GDM1 (cell line): ENCODE measurements around the gene ZC3H18.
"Not testable (repeated sequence)": the region's sequence is repeated elsewhere in the genome, so short reads cannot be mapped to it uniquely, and the experiment has no call there.

Experiments
- DNase-seq: peaks from one replicate; lab custom pipeline; 2025; lab: John Stamatoyannopoulos, UW

Gene ZC3H18

DNA sequence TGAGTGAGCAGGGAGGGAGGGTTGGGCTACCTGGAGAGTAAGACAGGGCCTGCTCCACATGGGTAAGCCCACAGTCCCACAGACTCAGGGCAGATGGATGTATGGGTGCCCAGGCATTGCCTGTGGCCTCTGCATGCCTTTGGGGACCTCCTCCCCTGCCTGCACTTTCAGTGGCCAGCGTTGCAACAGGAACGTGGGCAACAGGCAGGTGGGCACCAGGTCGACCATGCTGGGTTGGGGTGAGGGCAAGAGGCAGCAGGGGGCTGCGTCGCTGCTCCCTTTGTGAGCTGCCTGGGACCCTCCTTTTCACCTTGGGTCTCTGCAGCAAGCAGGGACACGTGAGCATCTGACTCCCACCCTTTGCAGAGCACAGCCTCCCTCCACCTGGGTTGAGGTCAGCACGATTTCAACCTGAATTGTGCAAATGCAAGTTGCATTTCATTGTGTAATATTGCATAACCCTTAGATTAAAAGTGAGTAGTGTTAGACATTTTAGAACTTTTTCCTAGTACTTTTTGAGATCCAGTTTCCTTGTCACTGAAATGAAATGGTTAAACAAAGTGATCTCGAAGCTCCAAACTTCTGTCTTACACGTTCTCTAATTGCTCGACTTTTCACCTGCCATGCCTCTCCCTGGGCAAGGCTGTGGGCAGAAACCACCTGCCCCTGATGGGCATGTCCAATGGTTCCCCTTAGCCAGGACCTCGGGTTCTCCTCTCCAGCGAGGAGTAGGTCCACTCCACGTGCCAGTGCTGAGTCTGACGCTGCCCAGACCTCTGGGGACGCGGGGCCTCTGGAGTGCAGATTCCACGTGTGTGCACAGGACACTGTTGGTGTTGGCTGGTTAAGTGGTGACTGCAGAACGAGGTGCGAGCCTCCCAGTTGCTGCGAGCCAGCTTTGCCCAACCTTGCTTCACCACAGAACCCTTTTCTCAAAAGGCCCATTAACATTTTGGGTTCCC, 35.3 kb downstream of the ZC3H18 start:
- DNase-seq, result no peak

DNA sequence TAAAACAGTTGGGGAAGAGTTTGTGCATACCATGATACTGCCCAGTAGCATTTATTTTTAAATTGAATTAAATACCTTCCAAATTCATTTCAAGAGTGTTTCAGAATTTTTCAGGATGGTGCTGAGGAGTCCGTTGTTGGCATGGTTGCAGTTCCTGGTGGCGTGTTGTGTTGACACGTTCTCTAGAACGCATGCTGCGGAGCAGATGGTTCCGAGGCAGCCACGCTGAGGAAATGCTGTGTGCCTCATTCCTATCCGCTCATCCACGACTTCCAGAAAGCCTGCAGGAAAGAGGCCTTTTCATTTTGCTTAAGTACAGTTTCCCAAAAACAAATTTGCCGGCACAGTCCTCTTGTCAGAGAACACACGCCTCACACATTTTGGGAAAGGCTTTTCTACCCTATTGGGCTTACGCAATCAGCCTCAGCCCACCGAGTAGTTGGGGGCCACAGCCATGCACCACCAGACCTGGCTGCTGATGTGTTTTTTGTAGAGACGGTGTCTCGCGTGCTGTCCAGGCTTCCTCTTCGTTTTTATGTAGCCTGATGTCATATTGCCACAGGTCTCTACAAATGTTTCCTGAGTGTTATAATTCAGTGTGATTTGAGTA, 36.0 kb downstream of the ZC3H18 start:
- DNase-seq, result no peak

DNA sequence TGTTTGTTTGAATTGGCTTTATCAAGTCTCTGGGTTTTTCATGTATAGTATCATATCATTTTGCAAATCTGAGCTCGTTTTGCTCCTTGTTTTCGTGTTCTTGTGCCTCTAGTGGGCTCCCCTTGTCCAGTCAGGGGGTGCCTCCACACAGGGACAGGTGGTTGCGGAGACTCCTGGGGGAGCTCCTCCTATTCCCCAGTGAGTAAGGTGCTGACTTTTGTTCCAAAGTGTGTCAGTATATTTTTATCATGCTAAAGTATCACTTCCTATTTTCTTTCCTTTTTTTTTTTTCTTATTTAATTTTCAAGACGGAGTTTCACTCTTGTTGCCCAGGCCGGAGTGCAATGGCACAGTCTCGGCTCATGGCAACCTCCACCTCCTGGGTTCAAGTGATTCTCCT, 37.9 kb downstream of the ZC3H18 start:
- no peak for DNase-seq

DNA sequence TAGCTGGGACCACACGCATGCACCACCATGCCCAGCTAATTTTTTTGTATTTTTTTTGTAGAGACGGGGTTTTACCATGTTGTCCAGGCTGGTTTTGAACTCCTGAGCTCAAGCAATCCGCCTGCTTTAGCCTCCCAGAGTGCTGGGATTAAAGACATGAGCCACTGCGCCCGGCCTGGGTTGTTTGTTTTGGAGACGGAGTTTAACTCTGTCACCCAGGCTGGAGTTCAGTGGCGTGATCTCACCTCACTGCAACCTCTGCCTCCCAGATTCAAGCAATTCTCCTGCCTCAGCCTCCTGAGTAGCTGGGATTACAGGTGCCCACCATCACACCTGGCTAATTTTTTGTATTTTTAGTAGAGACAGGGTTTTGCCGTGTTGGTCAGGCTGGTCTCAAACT, 39.2 kb downstream of the ZC3H18 start:
- DNase-seq, result not testable (repeated sequence)

DNA sequence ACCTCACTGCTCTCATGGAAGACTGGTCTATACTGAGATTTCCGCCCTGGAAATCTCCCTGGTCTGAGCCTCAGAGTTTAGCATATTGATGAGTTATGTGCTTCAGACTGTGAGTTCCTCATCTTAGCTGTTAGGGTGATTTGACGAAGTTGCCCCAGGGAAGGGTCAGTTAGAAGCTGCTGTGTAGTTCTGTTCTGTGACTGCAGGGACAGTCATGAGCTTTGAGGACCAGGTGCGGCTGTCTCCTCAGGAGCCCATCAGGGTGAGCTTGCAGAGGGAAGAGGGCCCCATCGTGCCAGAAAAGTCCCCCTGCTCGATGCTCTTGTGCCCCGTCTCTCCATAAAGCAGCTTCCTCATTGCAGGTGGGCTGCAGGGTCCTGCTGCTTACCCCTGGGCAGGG, 39.9 kb downstream of the ZC3H18 start:
- no peak for DNase-seq

DNA sequence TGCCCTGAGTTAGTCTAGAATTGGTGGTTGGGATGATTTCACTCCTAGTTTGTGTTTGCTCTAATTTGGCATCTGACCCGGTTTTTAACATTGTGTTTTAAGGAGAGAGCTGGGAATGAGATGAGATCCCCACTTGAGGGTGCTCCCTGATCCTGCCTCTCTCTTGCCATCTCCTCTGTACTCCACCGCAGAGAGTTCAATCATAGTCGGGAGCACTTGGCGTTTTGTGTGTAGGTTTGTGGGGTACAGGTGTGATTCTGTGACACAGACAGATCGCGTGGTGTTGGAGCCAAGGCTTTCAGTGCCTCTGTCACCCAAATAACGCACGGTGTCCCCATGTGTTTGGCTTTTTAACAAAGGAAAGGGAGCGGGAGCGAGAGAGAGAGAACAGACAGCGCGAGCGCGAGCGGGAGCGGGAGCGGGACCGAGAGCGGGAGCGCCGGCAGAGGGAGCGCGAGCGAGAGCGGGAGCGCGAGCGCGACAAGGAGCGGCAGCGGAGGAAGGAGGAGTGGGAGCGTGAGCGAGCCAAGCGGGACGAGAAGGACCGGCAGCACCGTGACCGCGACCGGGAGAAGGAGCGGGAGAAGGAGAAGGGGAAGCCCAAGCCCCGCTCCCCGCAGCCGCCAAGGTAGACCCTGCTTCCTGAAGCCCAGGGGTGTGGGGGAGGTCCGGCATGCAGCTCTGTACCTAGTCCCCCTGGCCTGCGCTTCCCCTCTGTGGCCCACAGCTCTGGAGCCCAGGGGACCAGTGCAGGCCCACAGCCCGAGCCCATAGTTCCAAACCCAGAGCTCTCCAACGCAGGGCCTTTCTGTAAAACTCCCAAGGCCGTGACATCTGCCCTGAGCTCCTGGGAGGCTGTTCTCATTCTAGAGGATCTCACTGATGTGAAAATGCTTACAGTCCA, 41.0 kb downstream of the ZC3H18 start:
- DNase-seq, result no peak

DNA sequence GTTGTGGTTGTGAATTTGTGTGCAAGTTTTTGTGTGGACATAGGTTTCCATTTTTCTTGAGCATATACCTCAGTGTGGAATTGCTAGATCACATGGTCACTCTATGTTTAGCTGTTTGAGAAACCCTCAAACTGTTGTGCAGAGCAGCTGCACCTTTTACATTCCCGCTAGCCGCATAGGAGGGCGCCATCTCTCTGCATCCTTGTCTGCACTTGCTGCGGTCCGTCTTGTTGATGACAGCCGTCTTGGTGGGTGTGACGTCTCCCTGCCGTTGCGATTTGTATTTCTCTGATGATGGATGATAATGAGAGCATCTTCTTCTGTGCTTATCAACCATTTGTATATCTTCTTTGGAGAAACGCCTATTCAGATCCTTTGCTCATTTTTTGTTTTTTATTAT, 43.1 kb downstream of the ZC3H18 start:
- no peak for DNase-seq

DNA sequence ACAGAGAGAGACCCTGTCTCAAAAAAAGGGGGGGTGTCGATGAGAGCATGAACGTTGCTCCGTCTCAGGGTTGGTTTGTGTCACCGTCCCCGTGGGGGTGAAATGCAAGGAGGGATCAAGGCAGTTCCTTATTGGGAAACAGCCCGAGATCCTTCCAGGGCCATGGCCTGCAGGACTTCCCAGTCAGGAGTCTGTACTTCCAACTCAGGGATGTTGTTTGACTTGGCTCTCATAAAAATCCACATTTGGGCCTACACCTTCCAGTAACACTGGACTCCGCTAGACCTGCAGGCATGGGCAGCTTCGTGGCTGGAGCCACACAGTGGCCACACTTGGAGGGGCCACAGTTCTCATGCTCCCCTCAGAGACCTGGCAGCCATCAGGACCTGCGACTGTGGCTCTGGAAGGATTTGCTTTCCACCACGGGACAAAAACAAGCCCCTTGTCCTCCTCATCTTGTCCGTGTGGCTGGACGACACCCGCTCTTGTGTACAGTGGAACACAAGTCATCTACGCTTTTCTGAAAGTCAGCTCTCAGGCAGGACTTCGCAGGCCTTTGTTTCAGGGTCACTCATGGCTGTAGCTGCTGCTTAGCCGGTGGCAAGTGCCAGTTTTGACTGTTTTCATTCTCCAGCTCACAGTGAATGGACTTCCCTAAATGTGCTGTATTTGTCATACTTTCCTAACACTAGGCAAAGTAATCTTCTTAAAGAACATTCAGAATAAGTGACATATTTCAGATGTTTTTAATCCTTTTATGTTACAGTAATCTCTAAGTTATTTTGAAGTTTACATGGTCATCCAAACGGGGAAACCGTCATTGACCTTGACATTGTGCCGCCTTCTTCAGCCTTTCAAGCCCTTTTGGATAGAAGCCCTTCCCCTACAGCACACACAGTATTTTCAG, 44.0 kb downstream of the ZC3H18 start:
- DNase-seq, result no peak

DNA sequence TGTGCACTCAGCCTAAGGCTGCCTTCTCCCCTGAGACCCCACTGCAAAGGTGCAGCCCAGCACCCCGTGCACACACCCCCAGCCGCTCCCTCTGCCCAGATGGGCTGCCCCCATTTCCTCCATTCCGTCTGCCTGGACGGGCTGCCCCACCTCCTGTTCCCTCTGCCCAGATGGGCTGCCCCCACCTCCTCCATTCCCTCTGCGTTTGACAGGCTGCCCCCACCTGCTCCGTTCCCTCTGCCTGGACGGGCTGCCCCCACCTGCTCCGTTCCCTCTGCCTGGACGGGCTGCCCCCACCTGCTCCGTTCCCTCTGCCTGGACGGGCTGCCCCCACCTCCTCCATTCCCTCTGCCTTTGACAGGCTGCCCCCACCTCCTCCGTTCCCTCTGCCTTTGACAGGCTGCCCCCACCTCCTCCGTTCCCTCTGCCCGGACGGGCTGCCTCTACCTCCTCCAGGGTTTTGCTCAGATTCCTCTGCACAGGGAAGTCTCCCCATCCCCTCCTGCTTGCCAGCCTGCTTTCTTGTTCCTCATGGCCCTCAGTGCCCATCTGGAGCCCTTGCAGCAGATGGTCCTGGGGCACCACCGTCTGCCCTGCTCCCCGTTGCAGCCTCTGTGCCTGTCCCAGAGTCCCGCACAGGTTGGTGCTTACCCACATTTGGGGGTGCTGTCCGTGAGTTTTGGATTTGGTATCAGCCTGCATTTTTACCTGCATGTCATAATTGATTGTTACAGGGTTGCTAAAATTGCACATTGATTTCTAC, 44.8 kb downstream of the ZC3H18 start:
- DNase-seq, result no peak

DNA sequence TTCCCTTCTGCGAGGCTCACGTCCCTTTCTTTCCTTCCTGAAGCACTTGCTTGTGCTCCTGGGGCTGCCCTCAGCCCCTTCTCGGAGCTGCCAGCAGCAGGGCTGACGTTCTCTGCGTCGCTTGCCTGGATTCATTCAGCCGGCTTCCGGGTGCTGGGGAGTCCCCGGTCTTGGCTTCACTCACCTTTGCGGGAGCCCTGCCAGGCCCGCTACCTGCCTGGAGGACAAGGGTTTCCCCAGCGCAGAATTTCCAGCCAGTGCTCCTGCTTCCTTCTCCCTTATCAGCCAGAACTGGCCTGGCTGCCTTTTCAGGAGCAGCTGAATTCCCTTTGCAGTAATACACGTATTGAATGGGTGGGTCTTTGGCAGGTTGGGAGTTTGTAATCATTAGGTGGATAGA, 46.1 kb downstream of the ZC3H18 start:
- no peak for DNase-seq

DNA sequence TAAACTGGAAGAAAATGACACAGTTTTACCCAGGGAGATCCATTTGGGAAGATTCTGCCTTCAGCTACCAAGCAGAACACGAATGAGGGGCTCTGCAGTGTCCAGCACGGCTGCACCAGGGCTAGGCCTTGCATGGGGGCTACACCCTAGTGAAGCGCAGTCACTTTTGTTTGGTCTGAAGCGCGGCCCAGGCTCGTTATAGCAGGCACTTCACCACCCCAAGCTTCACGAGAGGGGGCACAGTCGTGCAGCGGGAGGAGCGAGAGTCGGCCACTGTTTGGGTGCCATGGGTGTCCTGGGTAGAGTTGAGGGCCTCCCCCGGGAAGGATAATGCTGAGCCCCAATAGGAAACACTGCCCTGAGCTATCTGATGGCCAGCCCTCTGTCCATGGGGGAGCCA, 46.5 kb downstream of the ZC3H18 start:
- no peak for DNase-seq

DNA sequence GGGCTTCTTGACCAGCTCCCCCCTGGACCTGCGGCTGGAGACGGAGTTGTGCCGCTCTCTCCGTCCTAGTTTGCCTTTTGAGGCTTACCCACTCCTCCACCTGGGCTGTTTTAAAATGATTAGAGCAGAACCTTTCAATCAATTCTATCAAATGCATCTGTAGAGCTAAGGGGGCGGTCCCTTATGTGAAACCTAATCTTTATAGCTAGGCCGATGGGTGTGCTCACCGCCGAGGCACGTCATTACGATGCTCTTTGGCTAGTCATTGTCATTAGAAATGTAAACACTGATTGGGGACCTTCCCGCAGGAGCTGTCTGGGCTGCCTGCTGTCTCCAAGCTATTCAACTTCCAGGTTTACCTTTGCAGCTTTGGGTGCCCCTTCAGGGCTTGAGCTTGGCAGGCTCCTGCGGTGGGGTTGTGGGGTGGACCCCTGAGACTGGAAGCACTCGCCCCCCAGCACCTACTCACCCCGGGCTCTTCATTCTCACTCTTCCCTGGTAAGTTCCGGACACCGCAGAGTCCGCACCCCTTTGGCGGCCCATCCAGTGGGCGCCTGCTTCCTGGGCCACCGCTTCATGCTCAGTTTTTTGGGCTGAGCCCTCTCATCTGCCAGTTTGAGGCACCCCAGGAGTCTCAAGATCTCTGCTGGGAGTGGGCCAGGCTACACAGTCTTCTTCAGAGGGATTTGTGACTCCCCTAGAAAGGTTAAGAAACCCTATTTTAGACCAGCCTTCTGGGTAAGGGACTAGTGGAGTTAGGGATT, 47.2 kb downstream of the ZC3H18 start:
- DNase-seq, result no peak

DNA sequence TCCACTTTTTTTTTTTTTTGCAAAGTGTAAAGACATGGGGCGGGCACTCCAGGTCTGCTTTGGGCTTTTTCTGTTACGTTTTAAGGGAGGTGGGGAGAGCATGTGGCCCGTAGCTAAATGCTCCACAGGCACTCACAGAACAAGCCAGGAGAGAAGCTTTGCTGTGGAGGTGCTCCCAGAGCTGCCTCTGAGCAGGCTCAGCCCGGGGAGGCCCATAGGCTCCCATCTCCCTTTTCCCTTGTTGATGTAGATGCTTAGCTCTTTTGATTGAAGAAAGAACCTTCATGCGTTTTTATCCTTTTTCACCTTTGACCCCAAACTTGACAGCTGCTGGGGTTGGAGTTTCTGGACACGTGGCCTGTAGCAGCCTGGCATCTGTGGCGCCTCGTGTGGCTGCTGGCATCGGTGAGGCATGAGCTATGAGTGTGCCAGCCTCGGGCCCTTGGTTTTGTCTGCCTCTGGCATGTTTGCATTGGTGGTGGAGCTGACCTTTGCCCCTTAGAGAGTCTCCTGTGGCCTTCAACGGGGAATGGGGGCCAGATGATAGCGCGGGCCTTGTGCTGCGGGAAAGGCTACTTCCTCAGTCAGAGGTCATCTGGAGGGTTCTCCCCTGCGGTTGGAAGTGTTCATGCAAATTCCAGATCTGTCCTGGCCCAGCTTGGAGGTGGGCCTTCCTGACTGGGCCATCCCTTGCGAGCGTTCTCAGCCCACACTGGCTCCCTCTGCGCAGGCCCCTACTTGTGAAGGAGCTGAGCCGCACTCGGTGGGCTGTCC, 48.2 kb downstream of the ZC3H18 start:
- DNase-seq, result no peak

DNA sequence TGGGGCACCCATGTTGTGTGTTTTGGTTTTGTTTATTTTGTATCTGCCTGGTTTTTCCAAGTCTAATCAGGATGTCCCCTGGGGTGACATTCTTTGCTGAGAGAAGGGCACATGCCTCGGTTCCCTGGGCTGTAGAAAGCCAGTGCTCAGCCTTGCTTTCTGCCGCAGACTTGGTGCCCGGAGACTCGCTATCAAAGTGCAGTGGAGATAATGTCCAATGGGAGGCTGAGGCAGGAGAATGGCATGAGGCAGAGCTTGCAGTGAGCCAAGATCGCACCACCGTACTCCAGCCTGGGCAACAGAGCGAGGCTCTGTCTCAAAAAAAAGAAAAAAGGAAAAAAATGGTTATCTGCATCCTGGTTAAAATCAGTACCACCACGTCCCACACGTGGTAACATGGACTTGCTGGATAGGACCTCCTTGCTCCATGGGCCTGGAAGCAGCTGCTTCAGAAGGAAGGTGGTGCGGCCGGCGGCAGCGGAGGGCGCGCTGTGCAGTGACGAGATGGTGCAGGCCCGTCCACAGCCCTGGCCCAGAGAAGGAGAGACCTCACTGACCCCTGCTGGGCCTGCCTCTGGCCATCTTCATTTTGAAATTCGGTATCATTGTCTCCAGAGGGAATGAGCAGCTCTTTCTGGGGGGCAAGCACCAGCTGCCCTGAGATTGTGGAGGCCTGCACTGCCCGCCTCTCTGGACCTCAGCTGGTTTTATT, 48.9 kb downstream of the ZC3H18 start:
- DNase-seq, result no peak

DNA sequence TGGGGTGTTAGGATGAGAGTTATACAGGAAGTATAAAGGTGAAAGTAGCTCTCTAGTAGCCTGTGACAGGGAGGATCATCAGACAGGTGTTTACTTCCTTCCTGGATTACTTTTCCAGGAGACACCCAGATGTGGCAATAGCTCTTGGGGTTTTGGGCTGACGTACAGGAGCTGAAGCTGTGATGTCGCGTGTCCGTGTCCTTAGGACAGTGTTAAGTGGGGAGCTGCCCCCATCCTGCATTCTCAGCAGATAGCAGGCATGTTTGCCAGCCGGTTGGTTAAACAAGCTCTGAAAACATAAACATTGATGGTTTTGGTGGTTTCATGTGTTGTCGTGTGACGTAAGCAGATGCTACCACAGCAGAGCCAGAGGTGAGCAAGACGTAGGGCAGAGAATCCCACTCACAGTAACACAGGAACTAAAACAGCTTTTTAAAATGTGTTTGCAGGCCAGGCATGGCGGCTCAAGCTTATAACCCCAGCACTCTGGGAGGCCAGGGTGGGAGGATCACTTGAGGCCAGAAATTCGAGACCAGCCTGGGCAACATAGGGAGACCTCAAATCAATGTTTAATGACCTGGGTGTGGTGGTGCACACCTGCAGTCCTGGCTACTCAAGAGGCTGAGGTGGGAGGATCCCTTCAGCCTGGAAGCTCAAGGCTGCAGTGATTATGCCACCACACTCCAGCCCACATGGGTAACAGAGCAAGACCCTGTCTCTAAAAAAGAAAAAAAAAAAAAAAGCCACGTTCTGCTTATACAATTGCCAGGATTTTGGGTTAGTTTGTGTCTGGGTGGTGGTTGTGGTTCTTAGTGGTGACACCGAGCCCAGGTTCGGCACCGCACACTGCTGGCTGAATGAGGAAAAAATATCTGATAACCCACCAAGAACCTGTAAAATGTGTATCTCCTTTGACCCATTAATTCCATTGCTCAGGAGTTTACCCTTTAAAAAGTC, 49.9 kb downstream of the ZC3H18 start:
- no peak for DNase-seq

DNA sequence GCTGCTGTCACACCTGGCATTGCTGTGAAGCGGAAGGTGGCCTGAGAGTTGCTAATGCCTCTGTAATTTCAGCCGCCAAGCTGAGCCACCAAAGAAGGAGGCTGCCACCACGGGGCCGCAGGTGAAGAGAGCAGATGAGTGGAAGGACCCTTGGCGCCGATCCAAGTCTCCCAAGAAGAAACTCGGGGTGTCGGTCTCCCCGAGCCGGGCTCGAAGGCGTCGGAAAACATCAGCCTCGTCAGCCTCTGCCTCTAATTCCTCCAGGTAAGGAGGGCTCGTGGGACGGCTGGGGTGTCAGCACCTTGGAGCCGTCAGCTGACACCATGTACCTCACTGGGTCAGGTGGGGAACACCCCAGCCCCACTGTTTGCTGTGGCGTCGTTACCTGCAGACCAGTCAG, 51.9 kb downstream of the ZC3H18 start:
- DNase-seq, result no peak

DNA sequence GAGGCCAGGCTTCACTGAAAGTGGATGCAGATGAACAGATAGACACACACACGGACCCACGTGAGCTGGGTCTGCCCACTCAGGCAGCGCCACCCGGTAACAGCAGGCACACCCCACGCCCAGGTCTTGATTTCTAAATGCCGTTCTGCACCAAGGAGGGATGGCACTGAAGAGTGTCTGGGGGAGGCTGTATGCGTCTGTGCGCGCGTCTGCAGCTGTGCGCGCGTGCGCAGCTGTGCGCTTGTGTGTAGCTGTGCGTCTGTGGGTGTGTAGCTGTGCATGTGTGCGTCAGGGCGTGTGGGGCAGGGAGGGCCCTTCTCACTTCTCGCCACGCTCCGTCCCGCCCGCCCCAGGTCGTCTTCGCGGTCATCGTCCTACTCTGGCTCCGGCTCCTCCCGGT, 52.7 kb downstream of the ZC3H18 start:
- DNase-seq, result no peak
